ENCODE data around the gene S1PR5. TPM values are rescaled to one million over a fixed set of nuclear protein-coding genes. Genes with fewer than 3 reads are reported as not detected.

Gene S1PR5
- total and polyA plus RNA-seq, 4 donors = 0.17 to 0.56 (median 0.34) TPM

- 5% methylated on average over 36 of the region's 36 CpGs for WGBS
- Histone ChIP-seq H3K27me3 (ENCODE audit: control insufficient read depth in 4 of 4, insufficient read depth in 4 of 4, low read length in 3 of 4) (no peaks in the 10 kb centered on the region), H3K27ac (ENCODE audit: low read depth in 1 of 2, low read length in 2 of 2) (no peak overlapping the region), H3K36me3 (ENCODE audit: control insufficient read depth in 4 of 4, insufficient read depth in 3 of 4, low read depth in 1 of 4, low read length in 3 of 4) (peaks cover 0 to 1% (median 0%) of the 10 kb centered on the region in 4 donors), H3K4me1 (ENCODE audit: control insufficient read depth in 4 of 4, insufficient read depth in 4 of 4, low read length in 3 of 4) (peaks cover 0 to 5% (median under 1%) of the 10 kb centered on the region in 4 donors), H3K9ac (ENCODE audit: low read depth in 1 of 2, low read length in 2 of 2) (no peak overlapping the region), H3K9me3 (ENCODE audit: control insufficient read depth in 4 of 4, low read length in 3 of 4) (no peaks in the 10 kb centered on the region), H3K4me3 (ENCODE audit: low read depth in 1 of 3, low read length in 3 of 3) (peak overlapping the region in 1 of 3 donors; percentile 20)
- peak; percentile 17 for TF ChIP-seq CTCF (IDR thresholded peaks at IDR 0.05; ENCODE audit: low read depth, low read length, missing input control)
- peak; percentile 14 for TF ChIP-seq SP1 (IDR thresholded peaks at IDR 0.05)
- no peak for TF ChIP-seq HNF4G (IDR thresholded peaks at IDR 0.05)
- peak; percentile 27 to 50 for TF ChIP-seq RAD21 (IDR thresholded peaks at IDR 0.05)
- no peak for TF ChIP-seq HNF4A (conservative IDR thresholded peaks at IDR 0.05)
- DNase-seq (ENCODE audit: low spot score) = peak; percentile 78
These were observed 38.3 kb downstream of the S1PR5 start for GRCh38 chr19:10478903-10479384.

- no peak overlapping the region for H3K27ac ChIP-seq (ENCODE audit: low read depth in 1 of 2, low read length in 2 of 2)
- H3K9ac ChIP-seq (ENCODE audit: low read depth in 1 of 2, low read length in 2 of 2) = no peak overlapping the region
- H3K27me3 ChIP-seq (ENCODE audit: control insufficient read depth in 4 of 4, insufficient read depth in 4 of 4, low read length in 3 of 4) = no peaks in the 10 kb centered on the region
- H3K9me3 ChIP-seq (ENCODE audit: control insufficient read depth in 4 of 4, low read length in 3 of 4) = no peaks in the 10 kb centered on the region
- H3K4me1 ChIP-seq (ENCODE audit: control insufficient read depth in 4 of 4, insufficient read depth in 4 of 4, low read length in 3 of 4) = peaks cover 0 to 5% (median under 1%) of the 10 kb centered on the region in 4 donors
- peak overlapping the region in 1 of 3 donors; percentile 20 for H3K4me3 ChIP-seq (ENCODE audit: low read depth in 1 of 3, low read length in 3 of 3)
- no peak for TF ChIP-seq EGR1 (IDR thresholded peaks at IDR 0.05; ENCODE audit: low read depth in 2 of 2)
- 45% methylated on average over 5 of the region's 5 CpGs for WGBS
- H3K36me3 ChIP-seq (ENCODE audit: control insufficient read depth in 4 of 4, insufficient read depth in 3 of 4, low read depth in 1 of 4, low read length in 3 of 4) = peaks cover 0 to 1% (median 0%) of the 10 kb centered on the region in 4 donors
- no peak for DNase-seq (ENCODE audit: low spot score)
These were observed 38.8 kb downstream of the S1PR5 start for GRCh38 chr19:10478476-10478875.

GRCh38 chr19:10474962-10475451 lies 42.2 kb downstream of the S1PR5 start:
- DNase-seq (ENCODE audit: low spot score) = no peak

More at GRCh38 chr19:10474962-10475451, 42.2 kb downstream of the S1PR5 start:
- WGBS = 63% methylated on average over 6 of the region's 6 CpGs
- H3K4me1 ChIP-seq (ENCODE audit: control insufficient read depth in 4 of 4, insufficient read depth in 4 of 4, low read length in 3 of 4) = peaks cover 0 to 5% (median under 1%) of the 10 kb centered on the region in 4 donors
- TF ChIP-seq NR2F2 (IDR thresholded peaks at IDR 0.05) (no peak), ATF3 (IDR thresholded peaks at IDR 0.05) (no peak), FOXA2 (IDR thresholded peaks at IDR 0.05) (no peak), TAF1 (conservative IDR thresholded peaks at IDR 0.05) (no peak), ZBTB33 (IDR thresholded peaks at IDR 0.05) (no peak), FOXA1 (IDR thresholded peaks at IDR 0.05) (no peak), EGR1 (IDR thresholded peaks at IDR 0.05; ENCODE audit: low read depth in 2 of 2) (no peak), CTCF (IDR thresholded peaks at IDR 0.05; ENCODE audit: low read depth, low read length, missing input control) (no peak), RXRA (IDR thresholded peaks at IDR 0.05) (no peak), GABPA (IDR thresholded peaks at IDR 0.05 in 1 of 2, conservative IDR thresholded peaks at IDR 0.05 in 1 of 2) (no peak), SP1 (IDR thresholded peaks at IDR 0.05) (no peak)
- no peaks in the 10 kb centered on the region for H3K9me3 ChIP-seq (ENCODE audit: control insufficient read depth in 4 of 4, low read length in 3 of 4)
- H3K4me3 ChIP-seq (ENCODE audit: low read depth in 1 of 3, low read length in 3 of 3) = no peak overlapping the region
- H3K27ac ChIP-seq (ENCODE audit: low read depth in 1 of 2, low read length in 2 of 2) = no peak overlapping the region
- H3K27me3 ChIP-seq (ENCODE audit: control insufficient read depth in 4 of 4, insufficient read depth in 4 of 4, low read length in 3 of 4) = no peaks in the 10 kb centered on the region
- no peaks in the 10 kb centered on the region for H3K36me3 ChIP-seq (ENCODE audit: control insufficient read depth in 4 of 4, insufficient read depth in 3 of 4, low read depth in 1 of 4, low read length in 3 of 4)
- H3K9ac ChIP-seq (ENCODE audit: low read depth in 1 of 2, low read length in 2 of 2) = no peak overlapping the region

Data from liver (tissue), 9 donors.